ENCODE measurements around the gene ANKS3. TPM values are rescaled to one million over a fixed set of nuclear protein-coding genes. Genes with fewer than 3 reads are reported as not detected.

The ANKS3 gene
- total and polyA plus RNA-seq, 4 donors: 12.6 to 26.3 (median 24.4) TPM

- H3K4me1 ChIP-seq (ENCODE audit: control insufficient read depth in 5 of 5, insufficient read depth in 5 of 5, low read length in 5 of 5): no peaks in the 10 kb centered on the region
- DNase-seq (no peak), ATAC-seq (ENCODE audit: insufficient read depth, low FRiP score) (no peak)
- peaks cover 5 to 22% (median 10%) of the 10 kb centered on the region in 4 donors for H3K36me3 ChIP-seq (ENCODE audit: control insufficient read depth in 4 of 4, insufficient read depth in 4 of 4, low read length in 4 of 4)
- WGBS, 2 donors: 89 to 93% methylated on average over 7 of the region's 7 CpGs
- no peak overlapping the region for H3K9ac ChIP-seq (ENCODE audit: insufficient read depth in 1 of 2, low read length in 2 of 2)
- H3K27me3 ChIP-seq (ENCODE audit: control insufficient read depth in 3 of 3, insufficient read depth in 3 of 3, low read length in 2 of 3): no peaks in the 10 kb centered on the region
- no peak for TF ChIP-seq CTCF (IDR thresholded peaks at IDR 0.05; ENCODE audit: control extremely low read depth, extremely low read depth)
- no peaks in the 10 kb centered on the region for H3K9me3 ChIP-seq (ENCODE audit: control insufficient read depth in 4 of 4, insufficient read depth in 3 of 4, low read length in 3 of 4)
- H3K27ac ChIP-seq (ENCODE audit: low read depth in 1 of 2, low read length in 1 of 2): no peak overlapping the region
- no peak overlapping the region for H3K4me3 ChIP-seq
Measured at GRCh38 chr16:4706871-4707270, 27.2 kb downstream of the ANKS3 start.

GRCh38 chr16:4704913-4705312 lies 29.2 kb downstream of the ANKS3 start:
- H3K27ac ChIP-seq (ENCODE audit: low read depth in 1 of 2, low read length in 1 of 2): no peak overlapping the region
- no peaks in the 10 kb centered on the region for H3K4me1 ChIP-seq (ENCODE audit: control insufficient read depth in 5 of 5, insufficient read depth in 5 of 5, low read length in 5 of 5)
- TF ChIP-seq CTCF (IDR thresholded peaks at IDR 0.05; ENCODE audit: control extremely low read depth, extremely low read depth): no peak
- peaks cover 13 to 39% (median 14%) of the 10 kb centered on the region in 4 donors for H3K36me3 ChIP-seq (ENCODE audit: control insufficient read depth in 4 of 4, insufficient read depth in 4 of 4, low read length in 4 of 4)
- H3K9ac ChIP-seq (ENCODE audit: insufficient read depth in 1 of 2, low read length in 2 of 2): no peak overlapping the region
- DNase-seq (no peak), ATAC-seq (ENCODE audit: insufficient read depth, low FRiP score) (no peak)
- WGBS, 2 donors: 96 to 98% methylated on average over 14 of the region's 14 CpGs
- no peaks in the 10 kb centered on the region for H3K9me3 ChIP-seq (ENCODE audit: control insufficient read depth in 4 of 4, insufficient read depth in 3 of 4, low read length in 3 of 4)
- no peaks in the 10 kb centered on the region for H3K27me3 ChIP-seq (ENCODE audit: control insufficient read depth in 3 of 3, insufficient read depth in 3 of 3, low read length in 2 of 3)
- no peak overlapping the region for H3K4me3 ChIP-seq

- H3K9ac ChIP-seq (ENCODE audit: insufficient read depth in 1 of 2, low read length in 2 of 2): no peak overlapping the region
- DNase-seq (no peak), ATAC-seq (ENCODE audit: insufficient read depth, low FRiP score) (no peak)
- H3K4me3 ChIP-seq: no peak overlapping the region
- no peak overlapping the region for H3K27ac ChIP-seq (ENCODE audit: low read depth in 1 of 2, low read length in 1 of 2)
- TF ChIP-seq CTCF (IDR thresholded peaks at IDR 0.05; ENCODE audit: control extremely low read depth, extremely low read depth): no peak
- H3K9me3 ChIP-seq (ENCODE audit: control insufficient read depth in 4 of 4, insufficient read depth in 3 of 4, low read length in 3 of 4): no peaks in the 10 kb centered on the region
- no peaks in the 10 kb centered on the region for H3K4me1 ChIP-seq (ENCODE audit: control insufficient read depth in 5 of 5, insufficient read depth in 5 of 5, low read length in 5 of 5)
- H3K27me3 ChIP-seq (ENCODE audit: control insufficient read depth in 3 of 3, insufficient read depth in 3 of 3, low read length in 2 of 3): no peaks in the 10 kb centered on the region
- WGBS, 2 donors: 85 to 89% methylated on average over 8 of the region's 8 CpGs
- H3K36me3 ChIP-seq (ENCODE audit: control insufficient read depth in 4 of 4, insufficient read depth in 4 of 4, low read length in 4 of 4): peaks cover 9 to 39% (median 13%) of the 10 kb centered on the region in 4 donors
Measured at GRCh38 chr16:4704491-4704890, 29.6 kb downstream of the ANKS3 start.

- TF ChIP-seq CTCF (IDR thresholded peaks at IDR 0.05; ENCODE audit: control extremely low read depth, extremely low read depth): no peak
- Histone ChIP-seq H3K9me3 (ENCODE audit: control insufficient read depth in 4 of 4, insufficient read depth in 3 of 4, low read length in 3 of 4) (no peaks in the 10 kb centered on the region), H3K4me3 (no peak overlapping the region), H3K9ac (ENCODE audit: insufficient read depth in 1 of 2, low read length in 2 of 2) (no peak overlapping the region), H3K4me1 (ENCODE audit: control insufficient read depth in 5 of 5, insufficient read depth in 5 of 5, low read length in 5 of 5) (no peaks in the 10 kb centered on the region), H3K27me3 (ENCODE audit: control insufficient read depth in 3 of 3, insufficient read depth in 3 of 3, low read length in 2 of 3) (no peaks in the 10 kb centered on the region), H3K36me3 (ENCODE audit: control insufficient read depth in 4 of 4, insufficient read depth in 4 of 4, low read length in 4 of 4) (peaks cover 13 to 43% (median 16%) of the 10 kb centered on the region in 4 donors), H3K27ac (ENCODE audit: low read depth in 1 of 2, low read length in 1 of 2) (no peak overlapping the region)
- 67 to 78% methylated on average over 7 of the region's 7 CpGs for WGBS, 2 donors
- DNase-seq (no peak), ATAC-seq (ENCODE audit: insufficient read depth, low FRiP score) (no peak)
Measured at GRCh38 chr16:4703906-4704305, 30.2 kb downstream of the ANKS3 start.

Measured in lung (tissue), 12 donors.